ENCODE data around the gene CRAMP1. TPM values are rescaled to one million over a fixed set of nuclear protein-coding genes. Genes with fewer than 3 reads are reported as not detected.

CRAMP1 gene
- total and polyA plus RNA-seq, 2 of the 8 experiments (the other 6 are each of a cell fraction or from before 2014, with no cell fraction given): 19.2 to 23.2 TPM

GRCh38 chr16:1613211-1613622 lies 1.1 kb downstream of the CRAMP1 start:
- no peak overlapping the region for H2AK5ac ChIP-seq (ENCODE audit: low read depth, low read length)
- H3K36me3 ChIP-seq (ENCODE audit: control insufficient read depth in 2 of 4, insufficient read depth in 4 of 4, low read length in 3 of 4): peaks cover 0 to 13% (median 1%) of the 10 kb centered on the region in 4 experiments; a peak in 4 of 8 replicates
- peak; percentile 31; the same call in 1 of the 2 replicates for TF ChIP-seq SUZ12 (IDR thresholded peaks at IDR 0.05; ENCODE audit: low read length)
- no peak for TF ChIP-seq JUND (IDR thresholded peaks at IDR 0.05; ENCODE audit: low read length)
- TF ChIP-seq EZH2 (IDR thresholded peaks at IDR 0.05; ENCODE audit: low read depth, low read length, severe bottlenecking): peak; percentile 49
- peak; percentile 20 for TF ChIP-seq SAP30 (IDR thresholded peaks at IDR 0.05; ENCODE audit: insufficient read depth, insufficient replicate concordance, low read length)
- TF ChIP-seq CHD1 (IDR thresholded peaks at IDR 0.05; ENCODE audit: low read depth, low read length): no peak
- peaks cover 7 to 46% of the 10 kb centered on the region in 2 experiments for H3K79me2 ChIP-seq (ENCODE audit: control insufficient read depth in 1 of 2, insufficient read depth in 2 of 2, low read length in 2 of 2)
- H2BK15ac ChIP-seq (ENCODE audit: low read length): no peak overlapping the region
- DNase-seq (ENCODE audit: low read depth in 1 of 2, low spot score in 2 of 2) (no peak), FAIRE-seq (no peak)
- H3K4me3 ChIP-seq (ENCODE audit: extremely low read depth in 1 of 4, insufficient read depth in 2 of 4, low read depth in 3 of 4, low read length in 4 of 4): peak overlapping the region; percentile 65 to 86 (median 76)
- POLR2A ChIA-PET (ENCODE audit: partially characterized antibody): no interaction called here
- H3K27me3 ChIP-seq (replicated peaks in 1 of 4; ENCODE audit: control insufficient read depth in 3 of 4, extremely low read depth in 1 of 4, insufficient read depth in 3 of 4, low read length in 3 of 4): peaks cover 0 to 10% (median 8%) of the 10 kb centered on the region in 4 experiments; a peak in 5 of 7 replicates
- H3K56ac ChIP-seq (replicated peaks; ENCODE audit: insufficient read length, low read depth, low read length): no peak overlapping the region
- no peak overlapping the region for H2BK20ac ChIP-seq (ENCODE audit: low read length)
- no peak overlapping the region for H4K5ac ChIP-seq (ENCODE audit: insufficient read length, low read depth, low read length)
- H4K91ac ChIP-seq (replicated peaks; ENCODE audit: insufficient read length, low read length): no peak overlapping the region
- H3K79me1 ChIP-seq (ENCODE audit: low read depth, low read length): peaks cover 6% of the 10 kb centered on the region
- no peaks in the 10 kb centered on the region for H3K9me3 ChIP-seq (ENCODE audit: insufficient read depth in 2 of 2, low read depth in 1 of 2, low read length in 1 of 2)
- peaks cover 20% of the 10 kb centered on the region for H3K23me2 ChIP-seq (ENCODE audit: low read depth, low read length)
- H4K20me1 ChIP-seq (replicated peaks in 1 of 2; ENCODE audit: control insufficient read depth in 1 of 2, insufficient read depth in 2 of 2, low read length in 2 of 2): peaks cover 7 to 10% of the 10 kb centered on the region in 2 experiments
- H2BK120ac ChIP-seq (replicated peaks; ENCODE audit: low read depth, low read length): no peak overlapping the region
- peak overlapping the region; percentile 73; the same call in 1 of the 2 replicates for H4K8ac ChIP-seq (ENCODE audit: extremely low read depth, insufficient read depth, low read length)
- H3K4me1 ChIP-seq (replicated peaks in 1 of 4; ENCODE audit: control insufficient read depth in 3 of 4, insufficient read depth in 4 of 4, low read length in 3 of 4): peaks cover 3 to 13% (median 9%) of the 10 kb centered on the region in 4 experiments; a peak in 5 of 7 replicates
- H3K23ac ChIP-seq (ENCODE audit: insufficient read length): no peak overlapping the region
- H3K9ac ChIP-seq (replicated peaks in 1 of 4; ENCODE audit: extremely low read depth in 1 of 4, low read depth in 3 of 4, low read length in 3 of 4): peak overlapping the region in 2 of 4 experiments; percentile 23 to 49; a peak in 2 of 7 replicates
- H2AFZ ChIP-seq (ENCODE audit: low read length): no peak overlapping the region
- CTCF ChIA-PET (ENCODE audit: partially characterized antibody): no interaction called here
- no peak overlapping the region for H3K14ac ChIP-seq (ENCODE audit: insufficient read length)
- H3K27ac ChIP-seq (ENCODE audit: low read depth, low read length): no peak overlapping the region
- H2BK12ac ChIP-seq (ENCODE audit: low read depth, low read length): no peak overlapping the region
- H2BK5ac ChIP-seq (ENCODE audit: low read depth, low read length): no peak overlapping the region
- peak overlapping the region; percentile 87 to 90 for H3K4me2 ChIP-seq (ENCODE audit: insufficient read depth in 1 of 2, low read depth in 2 of 2, low read length in 2 of 2)
- H3K18ac ChIP-seq (ENCODE audit: extremely low read depth, low read length): no peak overlapping the region
- no peak overlapping the region for H3K4ac ChIP-seq (replicated peaks; ENCODE audit: insufficient read length, low read depth, low read length)
- 13% methylated on average over 20 of the region's 20 CpGs; no CpG with 5 or more reads in 1 of the 2 experiments for WGBS, 2 experiments (ENCODE audit: extremely low coverage in 1 of 2, insufficient coverage in 1 of 2, insufficient read length in 1 of 2, insufficient replicate concordance in 2 of 2, low coverage in 1 of 2, low lambda C conversion rate in 2 of 2, missing lambda C conversion rate in 1 of 2)
